ENCODE measurements around the gene ACOT4. TPM values are rescaled to one million over a fixed set of nuclear protein-coding genes. Genes with fewer than 3 reads are reported as not detected.
A peak's percentile ranks its signal among the peaks of the same experiment; 100 is the strongest.
"Not testable (repeated sequence)": the region's sequence is repeated elsewhere in the genome, so short reads cannot be mapped to it uniquely, and the experiment has no call there.

Gene ACOT4
- total RNA-seq, 1 donor from 2014 or later = 4.3 TPM

- no peak overlapping the region for H3K4me3 ChIP-seq (ENCODE audit: low read depth, low read length)
Measured at GRCh38 chr14:73567358-73567757, 24.3 kb upstream of the ACOT4 start.

GRCh38 chr14:73567951-73568885 lies 23.5 kb upstream of the ACOT4 start:
- Histone ChIP-seq H3K36me3 (ENCODE audit: control insufficient read depth, insufficient read depth, low read length) (no peaks in the 10 kb centered on the region), H3K4me3 (ENCODE audit: low read depth, low read length) (no peak overlapping the region), H3K27me3 (ENCODE audit: control insufficient read depth, insufficient read depth, low read length) (no peaks in the 10 kb centered on the region)
- no peak for DNase-seq (ENCODE audit: low read depth)
- no peak for TF ChIP-seq CTCF (IDR thresholded peaks at IDR 0.05; ENCODE audit: insufficient read depth, low read length, poor library complexity, severe bottlenecking)

More at GRCh38 chr14:73567358-73567757, 24.3 kb upstream of the ACOT4 start:
- no peaks in the 10 kb centered on the region for H3K36me3 ChIP-seq (ENCODE audit: control insufficient read depth, insufficient read depth, low read length)
- no peaks in the 10 kb centered on the region for H3K27me3 ChIP-seq (ENCODE audit: control insufficient read depth, insufficient read depth, low read length)
- no peak for TF ChIP-seq CTCF (IDR thresholded peaks at IDR 0.05; ENCODE audit: insufficient read depth, low read length, poor library complexity, severe bottlenecking)
- no peak for DNase-seq (ENCODE audit: low read depth)

GRCh38 chr14:73568886-73569184 lies 22.8 kb upstream of the ACOT4 start:
- H3K36me3 ChIP-seq (ENCODE audit: control insufficient read depth, insufficient read depth, low read length); H3K27me3 ChIP-seq (ENCODE audit: control insufficient read depth, insufficient read depth, low read length); DNase-seq (ENCODE audit: low read depth): not testable (repeated sequence)
- H3K4me3 ChIP-seq (ENCODE audit: low read depth, low read length) = peak overlapping the region; percentile 38

- peak within 1 kb of the TSS; percentile 38 for H3K4me3 ChIP-seq (ENCODE audit: low read depth, low read length)
- DNase-seq (ENCODE audit: low read depth) = peak; percentile 50
- H3K36me3 ChIP-seq (ENCODE audit: control insufficient read depth, insufficient read depth, low read length); H3K27me3 ChIP-seq (ENCODE audit: control insufficient read depth, insufficient read depth, low read length): not testable (repeated sequence)
Measured at GRCh38 chr14:73569185-73569958, 22.3 kb upstream of the ACOT4 start, which contains the start of gene ACOT2. ACOT2 (plus strand) TSS chr14:73569213; CDS start chr14:73569241, 28 bp downstream.

GRCh38 chr14:73570913-73571312 lies 20.8 kb upstream of the ACOT4 start:
- not testable (repeated sequence) for H3K4me3 ChIP-seq (ENCODE audit: low read depth, low read length); H3K27me3 ChIP-seq (ENCODE audit: control insufficient read depth, insufficient read depth, low read length); H3K36me3 ChIP-seq (ENCODE audit: control insufficient read depth, insufficient read depth, low read length); DNase-seq (ENCODE audit: low read depth)
- peak; percentile 52 for TF ChIP-seq CTCF (IDR thresholded peaks at IDR 0.05; ENCODE audit: insufficient read depth, low read length, poor library complexity, severe bottlenecking)

- not testable (repeated sequence) for DNase-seq (ENCODE audit: low read depth); H3K36me3 ChIP-seq (ENCODE audit: control insufficient read depth, insufficient read depth, low read length); H3K4me3 ChIP-seq (ENCODE audit: low read depth, low read length); H3K27me3 ChIP-seq (ENCODE audit: control insufficient read depth, insufficient read depth, low read length)
Measured at GRCh38 chr14:73573034-73573433, 18.6 kb upstream of the ACOT4 start.

- not testable (repeated sequence) for H3K36me3 ChIP-seq (ENCODE audit: control insufficient read depth, insufficient read depth, low read length); H3K4me3 ChIP-seq (ENCODE audit: low read depth, low read length); H3K27me3 ChIP-seq (ENCODE audit: control insufficient read depth, insufficient read depth, low read length); DNase-seq (ENCODE audit: low read depth)
Measured at GRCh38 chr14:73573740-73574139, 17.9 kb upstream of the ACOT4 start.

GRCh38 chr14:73574251-73574650 lies 17.4 kb upstream of the ACOT4 start:
- not testable (repeated sequence) for H3K4me3 ChIP-seq (ENCODE audit: low read depth, low read length); DNase-seq (ENCODE audit: low read depth); H3K27me3 ChIP-seq (ENCODE audit: control insufficient read depth, insufficient read depth, low read length); H3K36me3 ChIP-seq (ENCODE audit: control insufficient read depth, insufficient read depth, low read length)
